ENCODE results near the gene SAGE1.

DNA sequence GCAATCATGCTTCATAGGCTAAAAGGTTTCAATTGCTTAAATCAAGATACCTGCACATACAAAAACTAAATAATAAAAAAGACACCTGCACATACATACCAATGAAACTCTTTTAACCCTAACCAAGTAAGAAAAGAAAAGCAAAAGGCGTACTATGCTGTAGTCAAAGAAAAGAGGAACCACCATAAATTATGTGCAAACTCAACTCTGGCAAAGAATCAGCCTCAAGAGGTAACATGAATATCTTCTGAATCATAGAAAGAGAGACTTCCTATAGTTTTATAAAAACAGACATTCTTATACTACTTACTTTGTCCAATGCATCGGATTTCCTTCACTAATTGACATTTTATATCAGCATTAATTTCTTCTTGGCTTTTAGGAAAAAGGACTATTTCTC lies 51.0 kb downstream of the SAGE1 start:
- no peak for TF ChIP-seq POLR2A (IDR thresholded peaks at IDR 0.05)
- TF ChIP-seq, protein P1, sequence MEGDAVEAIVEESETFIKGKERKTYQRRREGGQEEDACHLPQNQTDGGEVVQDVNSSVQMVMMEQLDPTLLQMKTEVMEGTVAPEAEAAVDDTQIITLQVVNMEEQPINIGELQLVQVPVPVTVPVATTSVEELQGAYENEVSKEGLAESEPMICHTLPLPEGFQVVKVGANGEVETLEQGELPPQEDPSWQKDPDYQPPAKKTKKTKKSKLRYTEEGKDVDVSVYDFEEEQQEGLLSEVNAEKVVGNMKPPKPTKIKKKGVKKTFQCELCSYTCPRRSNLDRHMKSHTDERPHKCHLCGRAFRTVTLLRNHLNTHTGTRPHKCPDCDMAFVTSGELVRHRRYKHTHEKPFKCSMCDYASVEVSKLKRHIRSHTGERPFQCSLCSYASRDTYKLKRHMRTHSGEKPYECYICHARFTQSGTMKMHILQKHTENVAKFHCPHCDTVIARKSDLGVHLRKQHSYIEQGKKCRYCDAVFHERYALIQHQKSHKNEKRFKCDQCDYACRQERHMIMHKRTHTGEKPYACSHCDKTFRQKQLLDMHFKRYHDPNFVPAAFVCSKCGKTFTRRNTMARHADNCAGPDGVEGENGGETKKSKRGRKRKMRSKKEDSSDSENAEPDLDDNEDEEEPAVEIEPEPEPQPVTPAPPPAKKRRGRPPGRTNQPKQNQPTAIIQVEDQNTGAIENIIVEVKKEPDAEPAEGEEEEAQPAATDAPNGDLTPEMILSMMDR (IDR thresholded peaks at IDR 0.05), result no peak

Measured in vagina (tissue), 2 donors.